Peyer's patch (tissue), 4 donors: ENCODE results near the gene KRTAP10-6. TPM values are rescaled to one million over a fixed set of nuclear protein-coding genes. Genes with fewer than 3 reads are reported as not detected.
"Not testable (repeated sequence)": the region's sequence is repeated elsewhere in the genome, so short reads cannot be mapped to it uniquely, and the experiment has no call there.

ENCODE experiments used
- DNase-seq, 3 donors: peaks; one replicate each; pipeline ENCODE4 v3.0.0-alpha.2; 2017 to 2019
- H3K27ac ChIP-seq, 4 donors: fragments of 200-600 bp; sonication (generic); one replicate each; pipeline ENCODE4 v1.5.1; 2016 to 2019
- H3K27me3 ChIP-seq, 2 donors: fragments of 200-600 bp; sonication (generic); one replicate each; pipeline ENCODE4 v1.5.1; 2019
- H3K36me3 ChIP-seq, 3 donors: fragments of 200-600 bp; sonication (generic); one replicate each; pipeline ENCODE4 v1.5.1; 2016 to 2019
- H3K4me1 ChIP-seq, 4 donors: fragments of 200-600 bp; sonication (generic); one replicate each; pipeline ENCODE4 v1.5.1; 2016 to 2019
- H3K4me3 ChIP-seq, 4 donors: fragments of 200-600 bp; sonication (generic); 1 replicate in 3 of 4; 2 replicates in 1 of 4; pipeline ENCODE4 v1.5.1; 2016 to 2019; ENCODE audit warnings: mild to moderate bottlenecking in 1 of 4
- H3K9me3 ChIP-seq, 4 donors: fragments of 200-600 bp; sonication (generic); one replicate each; pipeline ENCODE4 v1.5.1; 2016 to 2019; ENCODE audit warnings: mild to moderate bottlenecking in 1 of 4
- CTCF ChIP-seq, 6 experiments: fragments of 450-650 bp in 4 of 6; fragments of 200-600 bp in 2 of 6; sonication (generic) in 1 of 6; IDR thresholded peaks; one replicate each; pipeline ENCODE4 v1.5.1; 2017 to 2019; ENCODE audit warnings: antibody characterized with exemption in 6 of 6, mild to moderate bottlenecking in 3 of 6, moderate library complexity in 1 of 6
- POLR2A ChIP-seq, 2 donors: fragments of 450-650 bp; IDR thresholded peaks; one replicate each; pipeline ENCODE4 v1.5.1; 2017; ENCODE audit warnings: antibody characterized with exemption in 2 of 2, mild to moderate bottlenecking in 2 of 2, moderate library complexity in 2 of 2
- total RNA-seq, 4 donors: library from RNA; depleted of rRNA; stranded (reverse); fragments of >200 nt; gene quantifications; one replicate each; pipeline ENCODE4 v1.1.0, GENCODE V29; 2016

Gene KRTAP10-6
- total RNA-seq, 4 donors from 2014 or later: not detected

GRCh38 chr21:44552681-44553080 is 39.6 kb downstream of the KRTAP10-6 start:
- DNase-seq: peak in 2 of 3 donors; percentile 7 to 32
- H3K27me3 ChIP-seq: no peaks in the 10 kb centered on the region
- H3K9me3 ChIP-seq: no peaks in the 10 kb centered on the region
- no peak overlapping the region for H3K27ac ChIP-seq
- TF ChIP-seq POLR2A (IDR thresholded peaks at IDR 0.05) (no peak), CTCF (IDR thresholded peaks at IDR 0.05) (no peak)
- no peaks in the 10 kb centered on the region for H3K36me3 ChIP-seq
- no peak overlapping the region for H3K4me3 ChIP-seq
- no peaks in the 10 kb centered on the region for H3K4me1 ChIP-seq

DNA sequence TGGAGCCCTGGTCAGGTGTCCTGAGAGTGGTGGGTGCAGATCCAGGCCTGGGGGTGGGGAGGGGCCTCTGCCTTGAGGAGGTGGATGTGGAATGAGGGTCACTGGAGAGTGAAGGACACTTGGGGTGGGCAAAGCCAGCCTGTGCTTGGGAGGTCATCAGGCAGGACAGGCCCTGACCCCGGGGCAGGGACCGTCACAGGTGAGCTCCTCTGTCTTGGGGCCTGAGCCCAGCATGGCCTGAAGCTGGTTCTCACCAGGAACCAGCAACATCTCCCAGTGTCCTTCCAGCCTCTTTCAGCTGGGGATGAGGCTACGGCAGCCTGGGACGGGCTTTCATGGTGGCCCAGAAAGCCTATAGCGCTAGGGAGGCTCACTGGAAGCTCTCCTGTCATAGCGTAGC is 40.2 kb downstream of the KRTAP10-6 start:
- no peaks in the 10 kb centered on the region for H3K9me3 ChIP-seq
- H3K36me3 ChIP-seq: no peaks in the 10 kb centered on the region
- H3K4me1 ChIP-seq: no peaks in the 10 kb centered on the region
- H3K27ac ChIP-seq: no peak overlapping the region
- H3K27me3 ChIP-seq: no peaks in the 10 kb centered on the region
- no peak overlapping the region for H3K4me3 ChIP-seq
- peak in 2 of 3 donors; percentile 2 to 14 for DNase-seq
- TF ChIP-seq CTCF (IDR thresholded peaks at IDR 0.05) (no peak), POLR2A (IDR thresholded peaks at IDR 0.05) (no peak)

GRCh38 chr21:44551340-44551961 is 40.9 kb downstream of the KRTAP10-6 start, which contains the start of gene KRTAP10-2:
KRTAP10-2 (minus strand) TSS chr21:44551505; CDS start chr21:44551458, 47 bp downstream.
- TF ChIP-seq CTCF (IDR thresholded peaks at IDR 0.05) (no peak), POLR2A (IDR thresholded peaks at IDR 0.05) (no peak)
- Histone ChIP-seq H3K9me3 (no peaks in the 10 kb centered on the region), H3K27me3 (no peaks in the 10 kb centered on the region), H3K27ac (no peak within 1 kb of the TSS), H3K4me3 (no peak within 1 kb of the TSS), H3K36me3 (no peaks in the 10 kb centered on the region), H3K4me1 (no peaks in the 10 kb centered on the region)
- DNase-seq: peak in 2 of 3 donors; percentile 7 to 35

GRCh38 chr21:44550807-44551206 is 41.5 kb downstream of the KRTAP10-6 start:
- TF ChIP-seq POLR2A (IDR thresholded peaks at IDR 0.05) (no peak), CTCF (IDR thresholded peaks at IDR 0.05) (no peak)
- H3K27ac ChIP-seq: no peak overlapping the region
- no peaks in the 10 kb centered on the region for H3K36me3 ChIP-seq
- peak in 1 of 3 donors; percentile 15 for DNase-seq
- H3K4me1 ChIP-seq: no peaks in the 10 kb centered on the region
- H3K27me3 ChIP-seq: no peaks in the 10 kb centered on the region
- H3K9me3 ChIP-seq: no peaks in the 10 kb centered on the region
- no peak overlapping the region for H3K4me3 ChIP-seq

DNA sequence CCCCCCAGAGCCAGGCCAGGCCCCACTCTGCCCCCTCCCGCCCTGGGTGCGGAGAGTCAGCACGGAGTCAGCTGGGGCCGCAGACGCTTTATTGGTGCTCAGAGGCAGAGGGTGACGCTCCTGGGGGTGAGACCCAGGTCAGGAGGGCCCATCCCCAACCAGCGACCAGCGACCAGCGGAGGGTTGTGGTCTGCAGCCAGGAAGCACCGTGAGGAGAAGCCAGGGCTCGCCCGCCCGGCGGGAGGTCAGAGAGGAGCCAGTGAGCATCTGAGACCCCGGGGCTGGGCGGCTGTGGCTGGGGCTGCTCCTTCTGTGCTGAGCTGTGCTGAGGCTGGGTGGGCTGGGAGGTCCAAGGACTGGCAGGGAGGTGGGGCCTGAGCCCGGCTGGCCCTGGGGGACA is 42.0 kb downstream of the KRTAP10-6 start:
- H3K9me3 ChIP-seq, H3K4me1 ChIP-seq, H3K27ac ChIP-seq, H3K4me3 ChIP-seq, H3K36me3 ChIP-seq, H3K27me3 ChIP-seq: not testable (repeated sequence)
- DNase-seq: peak in 2 of 3 donors; percentile 9 to 19

GRCh38 chr21:44549525-44550211 is 42.6 kb downstream of the KRTAP10-6 start:
- Histone ChIP-seq H3K36me3 (no peaks in the 10 kb centered on the region), H3K27ac (no peak overlapping the region), H3K27me3 (no peaks in the 10 kb centered on the region), H3K4me3 (no peak overlapping the region), H3K4me1 (no peaks in the 10 kb centered on the region), H3K9me3 (no peaks in the 10 kb centered on the region)
- peak in 2 of 3 donors; percentile 10 to 26 for DNase-seq
- TF ChIP-seq CTCF (IDR thresholded peaks at IDR 0.05) (no peak), POLR2A (IDR thresholded peaks at IDR 0.05) (no peak)
